ENCODE results near the gene CD300C.

DNA sequence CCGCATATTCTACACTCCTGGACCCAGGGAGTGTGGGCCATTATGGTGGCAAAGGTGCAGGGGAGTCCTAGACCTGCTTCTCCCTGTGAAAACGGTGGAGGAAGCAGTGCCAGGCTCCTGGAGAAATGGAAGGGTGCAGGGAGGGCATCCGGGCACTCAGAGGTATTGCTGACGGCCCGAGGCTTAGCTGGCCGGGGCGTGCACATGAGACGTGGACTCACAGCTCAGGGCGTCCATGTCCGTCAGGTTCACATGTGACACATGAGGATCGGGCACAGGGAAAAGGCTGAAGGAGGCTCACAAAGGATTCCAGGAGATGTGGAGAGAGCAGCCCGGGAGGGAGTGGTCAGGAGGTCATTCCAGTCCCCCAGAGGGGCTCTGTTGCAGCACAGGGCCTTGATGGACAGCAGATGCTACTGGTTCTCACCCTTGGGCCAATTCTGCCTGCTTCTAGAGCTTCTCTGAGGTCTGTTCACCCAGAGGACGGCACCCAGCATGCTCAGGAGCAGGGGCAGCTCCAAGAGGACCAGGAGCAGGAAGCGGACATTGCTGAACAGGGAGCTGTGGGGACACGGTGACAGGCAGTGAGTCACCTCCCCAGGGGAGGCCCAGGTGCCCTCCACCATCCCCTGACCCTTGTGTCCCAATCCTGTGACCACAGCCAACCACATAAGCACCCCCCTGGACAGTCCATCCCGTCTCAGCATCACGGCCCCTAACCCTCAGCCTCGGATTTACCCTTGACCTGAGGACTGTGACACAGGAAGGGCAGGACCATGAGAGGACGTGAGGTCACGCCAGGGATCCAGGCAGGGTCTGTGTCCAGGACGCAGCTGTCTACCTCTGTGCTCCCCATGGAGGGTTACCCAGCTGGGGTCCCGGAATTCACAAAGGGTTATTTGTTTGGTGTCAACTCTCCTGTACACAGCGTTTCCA, 4.5 kb downstream of the CD300C start:
- TF ChIP-seq, protein P1, sequence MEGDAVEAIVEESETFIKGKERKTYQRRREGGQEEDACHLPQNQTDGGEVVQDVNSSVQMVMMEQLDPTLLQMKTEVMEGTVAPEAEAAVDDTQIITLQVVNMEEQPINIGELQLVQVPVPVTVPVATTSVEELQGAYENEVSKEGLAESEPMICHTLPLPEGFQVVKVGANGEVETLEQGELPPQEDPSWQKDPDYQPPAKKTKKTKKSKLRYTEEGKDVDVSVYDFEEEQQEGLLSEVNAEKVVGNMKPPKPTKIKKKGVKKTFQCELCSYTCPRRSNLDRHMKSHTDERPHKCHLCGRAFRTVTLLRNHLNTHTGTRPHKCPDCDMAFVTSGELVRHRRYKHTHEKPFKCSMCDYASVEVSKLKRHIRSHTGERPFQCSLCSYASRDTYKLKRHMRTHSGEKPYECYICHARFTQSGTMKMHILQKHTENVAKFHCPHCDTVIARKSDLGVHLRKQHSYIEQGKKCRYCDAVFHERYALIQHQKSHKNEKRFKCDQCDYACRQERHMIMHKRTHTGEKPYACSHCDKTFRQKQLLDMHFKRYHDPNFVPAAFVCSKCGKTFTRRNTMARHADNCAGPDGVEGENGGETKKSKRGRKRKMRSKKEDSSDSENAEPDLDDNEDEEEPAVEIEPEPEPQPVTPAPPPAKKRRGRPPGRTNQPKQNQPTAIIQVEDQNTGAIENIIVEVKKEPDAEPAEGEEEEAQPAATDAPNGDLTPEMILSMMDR (IDR thresholded peaks at IDR 0.05): no peak
- no peak for TF ChIP-seq ZFX (IDR thresholded peaks at IDR 0.05; ENCODE audit: borderline replicate concordance)

Measured in 22Rv1 (cell line).